ENCODE data around the gene BRPF1.

Gene BRPF1

GRCh38 chr3:9692416-9692815 lies 39.1 kb upstream of the BRPF1 start:
- no peak for TF ChIP-seq YY1 (IDR thresholded peaks at IDR 0.05; ENCODE audit: low read depth)
- no peak for TF ChIP-seq MAX (IDR thresholded peaks at IDR 0.05)
- no peak for TF ChIP-seq EP300 (IDR thresholded peaks at IDR 0.05; ENCODE audit: borderline replicate concordance)
- TF ChIP-seq EGR1 (IDR thresholded peaks at IDR 0.05) = no peak
- no peak for TF ChIP-seq TAF1 (IDR thresholded peaks at IDR 0.05; ENCODE audit: low read depth)
- TF ChIP-seq REST (IDR thresholded peaks at IDR 0.05; ENCODE audit: low read depth) = no peak

- TF ChIP-seq TEAD4 (IDR thresholded peaks at IDR 0.05) (no peak), CEBPB (IDR thresholded peaks at IDR 0.05) (no peak), ZBTB7A (IDR thresholded peaks at IDR 0.05; ENCODE audit: low read depth) (no peak), REST (IDR thresholded peaks at IDR 0.05; ENCODE audit: low read depth) (no peak), CREB1 (IDR thresholded peaks at IDR 0.05; ENCODE audit: low read depth) (no peak), FOXM1 (IDR thresholded peaks at IDR 0.05; ENCODE audit: borderline replicate concordance, low read depth) (no peak), EGR1 (IDR thresholded peaks at IDR 0.05) (no peak), TAF1 (IDR thresholded peaks at IDR 0.05; ENCODE audit: low read depth) (no peak), RAD21 (IDR thresholded peaks at IDR 0.05; ENCODE audit: low read depth) (no peak), NFIC (IDR thresholded peaks at IDR 0.05) (no peak), EP300 (IDR thresholded peaks at IDR 0.05; ENCODE audit: borderline replicate concordance) (no peak), USF1 (IDR thresholded peaks at IDR 0.05) (no peak), MAX (IDR thresholded peaks at IDR 0.05) (no peak)
Measured at GRCh38 chr3:9695345-9695744, 36.2 kb upstream of the BRPF1 start.

GRCh38 chr3:9695746-9696145 lies 35.8 kb upstream of the BRPF1 start:
- no peak for TF ChIP-seq EGR1 (IDR thresholded peaks at IDR 0.05)
- TF ChIP-seq YY1 (IDR thresholded peaks at IDR 0.05; ENCODE audit: low read depth) = no peak
- no peak for TF ChIP-seq TEAD4 (IDR thresholded peaks at IDR 0.05)
- no peak for TF ChIP-seq FOXM1 (IDR thresholded peaks at IDR 0.05; ENCODE audit: borderline replicate concordance, low read depth)
- no peak for TF ChIP-seq MAX (IDR thresholded peaks at IDR 0.05)

- TF ChIP-seq EGR1 (IDR thresholded peaks at IDR 0.05) = no peak
Measured at GRCh38 chr3:9696480-9697220, 34.9 kb upstream of the BRPF1 start.

- TF ChIP-seq MAX (IDR thresholded peaks at IDR 0.05) (no peak), YY1 (IDR thresholded peaks at IDR 0.05; ENCODE audit: low read depth) (no peak), TAF1 (IDR thresholded peaks at IDR 0.05; ENCODE audit: low read depth) (no peak), CREB1 (IDR thresholded peaks at IDR 0.05; ENCODE audit: low read depth) (no peak), EGR1 (IDR thresholded peaks at IDR 0.05) (no peak), CEBPB (IDR thresholded peaks at IDR 0.05) (no peak)
Measured at GRCh38 chr3:9697892-9698291, 33.6 kb upstream of the BRPF1 start.

- TF ChIP-seq MAX (IDR thresholded peaks at IDR 0.05) (no peak), YY1 (IDR thresholded peaks at IDR 0.05; ENCODE audit: low read depth) (no peak), REST (IDR thresholded peaks at IDR 0.05; ENCODE audit: low read depth) (no peak), EP300 (IDR thresholded peaks at IDR 0.05; ENCODE audit: borderline replicate concordance) (no peak), TCF12 (IDR thresholded peaks at IDR 0.05; ENCODE audit: low read depth) (no peak), USF1 (IDR thresholded peaks at IDR 0.05) (no peak), EGR1 (IDR thresholded peaks at IDR 0.05) (no peak), RAD21 (IDR thresholded peaks at IDR 0.05; ENCODE audit: low read depth) (no peak), TEAD4 (IDR thresholded peaks at IDR 0.05) (no peak), FOXM1 (IDR thresholded peaks at IDR 0.05; ENCODE audit: borderline replicate concordance, low read depth) (no peak), NFIC (IDR thresholded peaks at IDR 0.05) (no peak), CREB1 (IDR thresholded peaks at IDR 0.05; ENCODE audit: low read depth) (no peak), TAF1 (IDR thresholded peaks at IDR 0.05; ENCODE audit: low read depth) (no peak)
Measured at GRCh38 chr3:9698293-9698692, 33.2 kb upstream of the BRPF1 start.

All from Ishikawa (cell line).